GM18498 (cell line): ENCODE data around the gene LSM7.

Experiments
- ATAC-seq: cut with Tn5 transposase; IDR thresholded peaks from one replicate; pipeline ENCODE4 v1.9.1; 2021; ENCODE audit warnings: mild to moderate bottlenecking, moderate library complexity; ENCODE audit not compliant: unreplicated experiment

LSM7 gene

DNA sequence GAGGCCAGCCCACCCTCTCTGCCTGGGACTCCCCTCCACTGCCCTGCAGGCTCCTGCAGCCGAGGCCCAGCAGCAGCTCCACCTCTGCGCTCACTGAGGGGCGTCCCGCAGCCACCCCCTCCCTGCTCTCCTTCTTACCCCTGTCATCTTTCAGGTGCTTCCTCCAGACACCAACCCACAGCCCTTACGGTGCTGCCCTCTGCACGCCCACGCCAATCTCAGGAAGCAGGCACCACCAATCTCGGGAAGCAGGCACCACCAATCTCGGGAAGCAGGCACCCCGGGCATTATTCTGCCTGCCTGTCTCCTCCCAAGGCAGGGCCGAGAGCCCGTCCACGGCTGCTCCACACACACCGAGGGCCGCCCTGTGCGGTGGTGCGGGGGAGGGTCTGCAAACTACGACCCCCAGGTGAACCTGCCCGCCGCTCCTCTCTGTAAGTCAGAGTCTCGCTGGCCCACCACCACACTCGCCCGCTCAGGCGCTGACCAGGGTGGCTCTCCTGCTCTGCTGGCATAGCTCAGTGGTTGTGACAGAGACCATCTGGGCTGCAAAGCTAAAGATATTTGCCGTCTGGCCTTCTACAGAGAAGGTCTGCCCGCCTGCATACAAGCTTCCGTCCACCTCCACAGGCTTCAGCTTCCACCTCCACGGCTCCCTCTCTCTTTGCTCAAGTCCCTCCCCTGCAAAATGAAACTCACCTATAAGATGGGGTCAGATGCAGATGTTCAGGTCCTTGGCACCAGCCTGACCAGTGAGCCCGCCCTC, 2.9 kb downstream of the LSM7 start:
- ATAC-seq: no peak

DNA sequence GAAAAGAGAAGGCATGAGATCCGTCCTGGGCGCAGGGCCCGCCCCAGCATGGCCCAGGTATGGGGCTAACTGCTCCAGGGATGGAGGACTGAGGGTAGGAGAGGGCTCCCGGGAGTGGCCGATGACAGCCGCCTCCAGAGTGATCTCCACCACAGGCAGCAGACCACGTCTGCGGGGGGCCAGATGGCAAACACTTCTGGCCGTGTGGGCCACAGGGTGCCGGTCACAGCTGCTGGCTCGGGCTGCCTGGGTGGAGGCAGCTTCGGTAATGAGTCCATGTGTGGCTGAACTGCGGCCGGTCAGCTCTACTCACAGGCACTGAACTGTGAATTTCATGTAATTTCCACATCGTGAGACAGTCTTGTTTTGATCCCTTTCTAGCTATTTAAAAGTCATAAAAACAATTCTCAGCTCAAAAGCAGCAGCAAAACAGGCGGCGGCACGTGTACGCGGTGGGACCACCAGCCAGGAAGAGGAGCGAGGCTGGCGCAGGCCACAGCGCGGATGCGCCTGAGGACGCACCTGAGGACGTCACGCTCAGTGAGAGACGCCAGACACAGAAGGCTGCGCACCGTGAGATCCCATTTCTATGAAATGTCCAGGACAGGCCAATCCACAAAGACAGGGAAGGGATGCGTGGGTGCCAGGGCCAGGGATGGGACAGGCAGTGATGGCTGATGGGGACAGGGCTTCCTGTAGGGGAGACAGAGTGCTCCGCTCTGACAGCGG, 4.0 kb downstream of the LSM7 start:
- ATAC-seq: no peak

- no peak for ATAC-seq
These were observed 4.7 kb downstream of the LSM7 start for GRCh38 chr19:2323707-2324106.

DNA sequence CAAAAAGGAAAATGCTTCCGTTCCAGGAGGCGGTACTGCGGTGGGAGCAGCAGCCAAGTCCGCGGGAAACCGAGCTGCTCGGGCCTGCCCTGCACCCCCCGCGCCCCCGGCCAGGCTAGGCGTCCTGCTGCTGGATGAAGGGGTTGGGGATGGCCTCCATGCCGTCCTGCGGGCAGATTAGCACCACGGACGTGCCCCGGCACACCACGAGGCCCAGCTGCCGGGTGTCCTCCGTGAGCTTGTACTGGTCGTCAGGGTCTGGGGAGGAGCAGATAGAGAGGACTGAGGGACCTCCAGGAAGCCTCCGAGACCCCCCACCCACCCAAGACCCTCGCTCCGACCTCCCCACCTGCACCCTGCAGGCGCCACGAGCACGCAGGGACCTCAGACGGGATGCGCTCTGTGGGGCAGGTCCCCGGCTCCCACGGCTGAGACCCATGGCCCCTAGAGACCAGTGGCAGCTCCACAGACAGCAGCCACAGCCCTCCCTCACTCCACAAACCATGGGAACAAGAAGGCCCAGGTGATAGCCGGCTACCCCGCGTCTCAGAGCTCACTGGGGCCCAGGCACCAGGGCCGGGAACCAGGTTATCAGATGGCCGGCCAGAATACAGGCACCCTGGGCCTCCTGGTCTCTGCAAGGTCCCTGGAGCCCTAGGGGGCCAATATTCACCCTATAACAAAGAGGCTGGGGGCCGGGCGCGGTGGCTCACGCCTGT, 6.7 kb downstream of the LSM7 start:
- no peak for ATAC-seq

GRCh38 chr19:2320939-2321338, 7.4 kb downstream of the LSM7 start:
- no peak for ATAC-seq

GRCh38 chr19:2320049-2320448, 8.3 kb downstream of the LSM7 start:
- no peak for ATAC-seq

GRCh38 chr19:2319551-2319950, 8.8 kb downstream of the LSM7 start:
- no peak for ATAC-seq

DNA sequence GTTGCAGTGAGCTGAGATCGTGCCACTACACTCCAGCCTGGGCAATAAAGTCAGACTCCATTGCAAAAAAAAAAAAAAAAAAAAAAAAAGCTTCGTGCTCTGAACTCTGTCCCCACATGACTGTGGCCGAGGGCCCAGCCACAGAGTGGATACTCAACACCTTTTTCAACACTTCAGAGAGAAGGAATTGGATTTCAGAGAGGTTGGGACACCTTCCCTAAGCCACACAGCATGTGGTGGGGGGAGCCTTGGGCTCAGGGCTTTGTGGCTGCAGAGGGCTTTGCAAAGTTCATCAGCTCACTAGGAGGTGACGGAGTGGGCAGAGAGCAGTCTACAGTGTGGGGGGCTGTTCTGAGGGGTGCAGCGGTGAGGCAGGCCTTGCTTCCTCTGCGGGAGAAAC, 9.5 kb downstream of the LSM7 start:
- ATAC-seq: no peak

DNA sequence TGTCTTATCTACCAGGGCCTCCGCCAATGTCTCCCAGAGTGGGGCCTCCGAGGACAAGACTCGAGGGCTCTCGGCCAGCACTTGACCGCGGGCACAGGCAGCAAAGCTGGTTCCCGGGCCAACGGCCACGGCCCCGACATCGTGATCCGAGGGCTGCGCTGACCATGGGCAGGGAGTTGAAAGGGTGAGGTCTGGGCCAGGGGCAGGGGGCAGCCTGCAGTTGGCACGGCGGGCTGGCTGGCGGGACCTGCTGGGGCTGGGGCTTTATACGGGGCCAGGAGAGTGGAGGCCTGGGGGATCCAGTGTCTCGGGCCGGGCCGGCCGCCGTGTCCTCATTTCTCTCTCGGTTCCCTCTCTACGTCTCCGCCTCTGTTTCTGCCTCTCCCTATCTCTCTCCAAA, 10.6 kb downstream of the LSM7 start:
- ATAC-seq: no peak

DNA sequence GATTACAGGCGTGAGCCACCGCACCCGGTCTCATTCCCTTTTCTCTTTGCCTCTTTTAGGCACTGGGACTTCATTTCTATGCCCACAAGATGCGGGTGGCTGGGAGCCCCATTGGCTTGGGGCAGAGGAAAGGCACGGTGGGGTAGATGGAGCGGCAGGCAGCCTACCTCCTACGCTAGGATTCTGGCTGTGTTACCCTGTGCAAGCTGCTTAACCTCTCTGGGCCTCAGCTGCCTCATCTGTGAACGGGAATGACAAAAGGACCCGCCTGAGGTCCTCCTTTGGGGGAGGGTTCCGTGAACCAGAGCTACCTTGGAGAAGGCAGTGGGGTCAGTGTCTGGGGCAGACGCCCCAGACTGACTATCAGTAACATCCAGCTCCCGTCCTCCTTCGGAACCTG, 11.1 kb downstream of the LSM7 start:
- no peak for ATAC-seq

- ATAC-seq: no peak
These were observed 12.5 kb downstream of the LSM7 start for GRCh38 chr19:2315818-2316353.

GRCh38 chr19:2315121-2315817, 13.1 kb downstream of the LSM7 start:
- ATAC-seq: no peak

DNA sequence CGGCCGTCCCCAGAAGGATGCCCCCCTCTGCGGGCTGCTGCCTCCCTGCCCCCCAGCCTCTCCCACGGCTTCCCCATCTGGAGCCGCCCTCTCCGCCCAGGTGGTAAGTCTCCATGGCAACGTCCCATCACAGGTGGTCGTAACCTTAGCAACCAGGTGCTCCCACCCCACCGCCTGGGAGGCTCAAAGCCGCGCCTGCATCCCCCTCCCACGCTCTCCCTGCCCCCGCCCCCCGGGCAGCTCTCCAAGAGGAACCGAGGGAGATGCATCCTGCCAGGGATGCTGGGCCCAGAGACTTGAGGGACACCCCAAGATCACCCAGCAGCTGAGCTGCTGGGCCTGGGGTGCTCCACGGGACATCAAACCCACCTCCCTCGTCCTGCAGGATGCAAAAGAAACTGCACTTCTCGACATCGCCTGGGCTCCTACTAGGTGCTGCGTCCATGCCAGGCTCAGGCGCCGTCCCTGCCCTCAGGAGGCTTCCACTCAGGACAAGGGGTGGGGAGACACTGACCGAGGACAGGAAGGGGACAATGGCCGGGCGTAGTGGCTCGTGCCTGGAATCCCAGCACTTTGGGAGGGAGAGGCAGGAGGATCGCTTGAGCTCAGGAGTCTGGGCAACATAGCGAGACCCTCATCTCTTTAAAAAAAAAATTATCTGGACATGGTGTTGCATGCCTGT, 15.4 kb downstream of the LSM7 start:
- no peak for ATAC-seq

DNA sequence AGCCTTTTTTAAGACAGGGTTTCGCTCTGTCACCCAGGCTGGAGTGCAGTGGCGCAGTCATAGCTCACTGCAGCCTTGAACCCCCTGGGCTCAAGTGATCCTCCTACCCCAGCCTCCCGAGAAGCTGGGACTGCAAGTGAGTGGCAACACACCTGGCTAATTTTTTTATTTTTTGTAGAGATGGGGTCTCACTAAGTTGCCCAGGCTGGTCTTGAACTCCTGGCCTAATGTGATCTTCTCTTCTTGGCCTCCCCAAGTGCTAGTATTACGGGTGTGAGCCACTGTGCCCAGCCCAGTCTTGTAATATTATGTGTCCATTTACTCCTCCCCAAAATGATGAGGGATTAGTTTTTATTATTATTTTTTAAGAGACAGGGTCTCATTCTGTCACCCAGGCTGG, 17.3 kb downstream of the LSM7 start:
- no peak for ATAC-seq

DNA sequence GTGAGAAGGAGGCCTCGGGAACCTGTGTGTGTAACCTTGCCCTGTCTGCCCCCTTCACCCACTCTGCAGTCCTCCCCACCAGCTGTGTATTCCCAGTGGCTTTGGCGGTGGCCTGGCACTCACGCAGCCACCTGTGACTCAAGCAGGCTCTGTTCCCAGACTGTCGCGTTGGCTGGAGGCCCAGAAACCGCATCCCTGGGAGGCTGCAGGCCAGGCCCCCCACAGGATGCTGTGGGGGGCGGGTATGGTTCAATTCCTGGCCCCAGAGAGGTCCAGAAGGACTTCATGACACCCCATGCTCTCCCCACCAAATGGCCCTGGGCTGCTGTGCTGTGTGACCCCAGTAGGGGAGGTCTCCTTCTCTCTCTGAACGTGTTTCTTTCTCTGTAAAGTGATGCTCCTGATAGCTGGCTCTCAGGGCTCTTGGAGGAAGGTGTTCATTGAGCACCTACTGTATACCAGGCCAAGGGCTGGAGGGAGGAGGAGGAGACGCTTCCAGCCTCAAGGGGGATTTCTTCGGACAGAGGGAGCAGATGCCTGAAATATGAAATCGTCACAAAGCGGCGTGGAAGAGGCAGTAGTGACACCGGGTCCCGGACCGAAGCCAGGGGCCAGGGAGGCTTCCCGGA, 18.5 kb downstream of the LSM7 start:
- ATAC-seq: no peak

DNA sequence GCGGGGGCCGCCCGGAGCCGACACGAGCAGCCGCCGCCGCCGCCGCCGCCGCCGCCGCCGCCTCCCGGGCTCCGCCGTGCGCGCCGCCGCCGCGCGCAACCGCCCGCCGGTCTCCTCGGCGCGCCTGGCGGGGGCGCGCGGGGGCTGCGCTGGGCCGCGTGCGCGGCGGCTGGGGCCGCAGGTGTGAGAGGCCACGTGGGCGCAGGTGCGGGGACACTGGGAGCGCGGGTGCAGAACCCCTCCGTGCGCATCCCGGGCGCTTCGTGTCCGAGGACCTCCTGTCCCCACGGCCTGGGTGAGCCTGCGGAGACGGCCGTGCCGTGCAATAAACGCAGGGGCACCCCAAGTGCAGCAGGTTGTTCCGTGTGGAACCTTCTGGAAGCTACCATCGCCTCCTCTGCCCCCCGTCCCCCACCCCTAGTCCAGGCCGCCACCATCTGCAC, 20.3 kb downstream of the LSM7 start, which contains the start of gene LINGO3:
LINGO3 (minus strand) TSS at position 41 of the 443 bp plus-strand sequence. CDS start 16,378 bp downstream, outside the sequence.
- ATAC-seq: no peak

DNA sequence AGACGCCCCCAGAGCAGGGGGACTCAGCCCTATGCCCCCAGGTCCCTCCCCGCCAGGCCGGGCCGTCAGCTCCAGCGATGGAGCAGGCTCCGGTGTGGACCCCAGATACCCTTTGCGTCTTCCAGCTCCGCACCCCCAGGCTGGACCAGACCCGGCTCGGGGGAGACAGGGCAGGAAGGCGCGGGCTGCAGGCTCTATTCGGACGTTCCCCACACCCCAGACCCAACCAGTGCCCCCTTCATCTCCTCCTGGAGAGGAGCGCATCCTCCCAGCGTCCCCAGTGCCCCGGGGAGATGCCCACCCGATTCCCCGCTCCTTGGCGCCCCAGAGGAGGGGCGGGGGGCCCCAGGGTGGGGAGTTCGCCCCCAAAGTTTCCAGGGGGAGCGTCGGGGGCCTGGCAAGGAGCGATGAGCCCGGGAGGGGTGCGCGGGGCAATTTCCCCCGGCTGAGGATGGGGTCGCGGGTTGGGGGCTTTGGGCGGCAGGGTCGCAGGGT, 20.8 kb downstream of the LSM7 start:
- no peak for ATAC-seq

DNA sequence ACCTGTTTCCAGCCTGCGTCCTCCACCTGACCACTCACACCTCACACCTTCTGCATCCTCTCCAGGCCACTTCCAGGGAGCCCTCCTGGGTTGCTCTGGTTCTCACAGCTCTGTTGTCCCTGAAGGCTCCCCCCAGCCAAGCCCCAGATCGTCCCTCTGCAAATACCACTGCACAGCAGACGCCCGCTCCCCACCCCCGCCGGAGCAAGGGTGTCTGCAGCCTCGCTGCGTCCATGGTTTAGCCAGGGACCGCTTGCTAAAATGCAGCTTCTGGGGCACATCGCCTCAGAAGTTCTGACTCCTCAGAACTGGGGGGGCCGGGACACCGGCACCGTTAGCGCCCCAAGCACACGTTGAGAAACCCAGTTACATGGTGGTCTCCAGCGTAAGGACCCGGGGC, 21.4 kb downstream of the LSM7 start:
- no peak for ATAC-seq

- no peak for ATAC-seq
These were observed 22.0 kb downstream of the LSM7 start for GRCh38 chr19:2306281-2306806.
